ENCODE data around the gene ZBTB20.

GRCh38 chr3:114877378-114878113, 269.5 kb downstream of the ZBTB20 start:
- TF ChIP-seq CTCF (conservative IDR thresholded peaks at IDR 0.05) (no peak), EZH2 (IDR thresholded peaks at IDR 0.05; ENCODE audit: low read depth) (no peak)

Data from PC-9 (cell line).